HG02678 (cell line): ENCODE data around the gene ABCF1.
A peak's percentile ranks its signal among the peaks of the same experiment; 100 is the strongest.

Experiments used
- ATAC-seq: cut with Tn5 transposase; IDR thresholded peaks from one replicate; pipeline ENCODE4 v1.9.1; 2021; ENCODE audit warnings: mild to moderate bottlenecking, moderate library complexity; ENCODE audit not compliant: unreplicated experiment

ABCF1 gene

DNA sequence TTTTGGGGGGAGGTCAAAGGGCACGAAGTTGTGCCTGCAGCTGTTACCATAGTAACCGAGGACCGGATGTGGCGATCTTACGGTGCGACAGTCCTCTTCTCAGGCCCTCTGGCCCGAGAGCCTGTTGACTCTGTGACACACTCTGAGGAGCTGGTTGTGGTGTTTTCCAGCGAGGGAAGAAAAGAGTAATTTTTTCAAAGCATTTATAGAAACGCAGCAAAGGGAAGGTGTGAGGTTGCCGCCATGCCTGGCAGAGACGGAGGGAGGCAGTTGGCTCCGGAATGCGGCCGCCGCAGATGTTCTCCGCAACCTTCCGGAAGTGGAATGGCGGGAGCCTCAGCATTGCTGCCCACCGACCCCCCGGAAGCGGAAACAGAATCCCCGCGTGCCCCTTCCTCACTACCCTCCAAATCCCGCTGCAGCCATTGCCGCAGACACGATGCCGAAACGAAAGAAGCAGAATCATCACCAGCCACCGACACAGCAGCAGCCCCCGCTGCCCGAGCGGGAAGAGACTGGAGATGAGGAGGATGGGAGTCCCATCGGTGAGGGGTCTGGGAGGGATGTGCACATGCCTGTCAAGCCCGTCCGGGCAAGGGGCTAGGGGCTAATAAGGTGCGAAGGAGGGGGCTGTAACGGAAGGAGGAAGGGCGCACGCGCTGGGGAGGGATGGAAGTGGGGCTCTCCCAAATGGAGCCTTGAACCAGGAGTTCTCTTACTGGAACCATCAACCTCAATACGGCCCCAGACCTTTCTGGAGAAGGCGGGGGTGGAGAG, 14.1 kb upstream of the ABCF1 start, which contains the start of gene PRR3:
Gene PRR3, plus strand, starts transcription at position 390 of the 777 bp plus-strand sequence. Its CDS starts 50 bp downstream, at position 440.
- peak; percentile 61 for ATAC-seq

DNA sequence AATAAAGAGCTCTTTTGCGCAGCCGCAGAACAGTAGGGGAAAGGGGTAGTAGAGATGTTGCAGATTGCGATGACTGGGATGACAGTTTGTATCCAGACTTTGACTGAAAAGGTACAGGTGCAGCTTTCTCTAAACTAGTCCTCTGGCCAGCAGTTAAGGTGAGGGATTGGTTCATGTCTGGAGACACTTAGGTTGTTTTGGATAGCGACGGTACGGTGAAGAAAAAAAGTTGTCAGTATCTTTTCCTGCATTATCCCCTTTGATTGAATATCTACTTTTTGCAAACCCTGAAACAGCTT, 13.6 kb upstream of the ABCF1 start:
- no peak for ATAC-seq

DNA sequence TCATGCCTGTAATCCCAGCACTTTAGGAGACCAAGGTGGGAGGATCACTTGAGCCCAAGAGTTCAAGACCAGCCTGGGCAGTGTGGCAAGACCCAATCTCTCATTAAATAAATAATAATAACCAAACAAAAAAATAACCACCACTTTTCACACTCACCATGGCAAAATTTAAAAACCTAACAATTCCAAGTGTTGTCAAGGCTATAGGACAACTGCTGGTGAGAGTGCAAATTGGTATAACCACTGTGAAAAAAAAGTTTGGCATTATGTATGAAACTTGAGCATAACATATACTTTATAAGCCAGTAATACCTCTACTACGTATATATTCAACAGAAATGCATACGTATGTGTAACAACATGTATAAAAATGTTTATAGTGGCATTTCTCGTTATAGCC, 10.3 kb upstream of the ABCF1 start:
- no peak for ATAC-seq

DNA sequence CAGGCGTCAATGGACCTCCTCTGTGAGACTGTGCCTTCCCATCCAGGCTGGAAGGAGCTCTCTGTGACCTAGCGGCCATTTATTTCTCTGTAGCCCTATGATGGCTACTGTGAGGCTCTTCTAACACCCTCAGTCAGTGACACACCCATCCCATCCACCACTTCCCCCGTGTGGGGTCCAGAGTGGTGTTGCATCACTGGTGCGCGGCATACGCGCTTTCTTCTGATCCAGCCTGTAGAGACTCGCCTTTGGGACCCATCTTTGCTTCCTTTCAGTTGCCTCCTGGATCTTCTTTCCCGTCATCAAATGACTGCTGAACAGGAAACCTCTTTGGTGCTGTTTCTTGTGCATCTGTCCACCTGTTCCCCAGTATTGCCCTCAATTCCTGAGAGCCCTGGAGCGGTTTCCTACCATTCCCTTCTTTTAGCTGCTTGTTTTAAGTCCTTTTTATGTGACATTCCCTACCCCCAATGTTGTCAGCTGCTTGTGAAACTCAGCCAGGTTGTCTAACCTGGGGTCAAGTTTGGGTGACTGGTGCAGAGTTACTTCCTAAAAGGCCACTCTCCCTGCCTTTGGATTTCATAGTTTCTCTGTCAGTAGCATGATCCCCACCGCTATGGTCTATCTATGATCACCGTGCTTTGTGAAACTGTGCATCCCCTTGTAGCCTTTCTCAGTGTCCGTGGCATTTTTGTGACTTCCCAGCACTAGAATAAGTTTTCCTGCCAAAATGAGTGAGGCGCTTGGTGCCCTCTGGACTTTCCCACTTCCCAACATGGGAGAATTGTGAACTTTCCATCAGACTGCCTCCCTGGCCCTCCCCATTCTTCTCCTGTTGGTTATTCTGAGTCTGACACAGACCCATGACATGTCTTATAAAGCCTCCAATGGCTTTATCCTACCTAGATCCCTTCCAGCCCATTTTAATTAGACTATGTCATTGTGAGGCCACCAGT, 8.5 kb upstream of the ABCF1 start:
- no peak for ATAC-seq

DNA sequence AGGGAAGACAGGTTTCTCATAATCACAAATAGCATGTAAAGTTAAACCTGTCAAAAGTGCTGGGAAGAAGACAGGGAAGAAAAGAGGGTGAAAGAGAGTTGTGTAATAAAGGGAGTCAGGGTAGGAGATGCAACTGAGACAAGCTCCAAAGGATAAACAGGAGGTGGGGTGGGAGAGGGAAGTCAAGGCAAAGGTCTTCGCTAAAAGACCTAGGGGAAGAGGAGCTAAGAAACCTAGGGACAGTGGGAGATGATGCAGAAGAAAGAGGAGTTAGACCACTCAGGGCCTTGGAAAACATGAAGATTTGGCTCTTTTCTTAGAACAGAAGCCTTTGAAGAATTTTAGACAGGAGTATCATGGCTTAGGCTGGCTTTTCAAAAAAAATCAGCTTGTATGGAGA, 7.1 kb upstream of the ABCF1 start:
- ATAC-seq, result no peak

DNA sequence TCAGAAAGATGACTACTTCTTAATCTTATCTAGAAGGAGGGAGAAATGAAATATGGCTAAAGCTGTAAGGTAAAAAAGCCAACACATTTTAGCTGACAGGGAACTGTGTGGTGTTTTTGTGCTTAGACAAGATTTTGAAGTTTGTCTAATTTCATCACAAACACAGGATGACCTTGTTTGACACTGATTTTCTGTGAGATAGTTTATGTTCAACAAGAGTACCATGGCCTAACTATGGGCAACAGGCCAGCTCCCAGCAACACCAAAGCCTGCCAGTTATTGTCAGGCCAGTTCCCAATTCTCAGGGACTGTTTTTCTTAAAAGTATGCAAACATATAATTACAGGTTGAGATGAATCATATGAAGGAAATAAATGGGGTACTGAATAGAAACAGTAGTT, 5.5 kb upstream of the ABCF1 start:
- ATAC-seq, result no peak

DNA sequence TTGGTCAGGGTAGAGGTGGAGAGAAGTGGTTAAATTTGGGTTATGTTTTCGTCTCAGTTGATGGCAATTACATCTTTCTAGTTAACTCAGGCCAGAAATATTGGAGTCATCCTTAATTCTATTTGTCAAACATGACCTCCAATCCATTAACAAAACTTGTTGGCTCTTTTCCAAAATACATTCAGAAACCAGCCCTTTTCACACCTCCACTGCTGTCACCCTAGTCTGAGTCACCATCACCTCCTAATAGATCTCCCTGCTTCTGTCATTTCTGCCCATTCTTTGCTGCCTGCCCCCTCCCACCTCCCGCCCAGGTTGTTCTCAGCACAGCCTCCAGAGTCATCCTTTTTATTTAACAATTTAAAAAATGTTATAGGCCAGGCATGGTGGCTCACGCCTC, 3.0 kb upstream of the ABCF1 start:
- no peak for ATAC-seq

DNA sequence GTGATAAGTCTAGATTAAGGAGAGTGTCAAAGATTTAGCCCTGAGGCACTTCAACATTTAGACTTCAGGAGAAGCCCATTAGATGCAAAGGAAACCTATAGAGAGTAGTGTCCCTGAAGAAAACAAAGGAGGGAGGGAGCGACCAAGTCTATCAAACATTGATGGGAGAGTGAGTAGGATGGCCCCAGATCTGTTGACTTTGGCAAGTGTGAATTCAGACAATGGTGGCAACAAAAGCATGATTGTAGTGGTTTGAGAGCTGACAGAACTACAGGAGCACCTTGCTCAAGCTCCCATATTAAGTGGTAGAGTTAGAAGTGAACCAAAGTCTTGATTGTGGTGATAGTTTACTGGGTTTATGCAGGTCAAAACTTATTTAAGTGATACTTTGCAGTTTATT, 979 bp upstream of the ABCF1 start:
- ATAC-seq, result no peak

DNA sequence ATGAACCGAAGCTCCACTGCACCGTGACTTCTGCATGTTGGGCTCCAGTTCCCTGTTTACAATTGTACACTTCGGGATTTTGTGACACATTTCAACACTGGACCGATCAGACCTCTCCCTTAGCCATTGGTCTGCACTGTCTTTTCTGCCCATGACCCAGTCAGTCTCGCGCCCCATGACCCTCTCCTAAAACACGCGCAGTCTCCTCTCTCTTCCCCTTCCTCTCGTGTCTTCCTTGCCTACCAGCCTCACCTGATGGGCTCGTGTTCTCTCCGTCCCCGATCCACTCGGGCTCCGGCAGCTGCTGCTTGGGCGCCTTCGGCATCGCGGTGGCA, 535 bp upstream of the ABCF1 start:
- peak; percentile 7 for ATAC-seq

DNA sequence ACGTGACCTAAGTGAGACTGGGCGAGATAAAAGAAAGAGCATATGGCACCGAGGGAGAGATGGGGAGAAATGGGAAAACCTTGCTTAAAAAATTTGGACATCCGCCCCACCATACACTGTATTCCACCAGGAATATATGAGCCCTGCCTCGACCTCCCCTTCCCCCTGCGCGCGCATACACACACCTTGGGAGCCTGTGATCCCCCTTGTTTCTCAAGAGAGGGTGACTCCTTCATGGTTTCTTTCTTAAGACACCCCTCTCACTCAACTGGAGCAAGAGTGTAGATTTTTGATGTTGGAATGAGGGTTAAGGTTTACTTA, 480 bp downstream of the ABCF1 start:
- no peak for ATAC-seq

DNA sequence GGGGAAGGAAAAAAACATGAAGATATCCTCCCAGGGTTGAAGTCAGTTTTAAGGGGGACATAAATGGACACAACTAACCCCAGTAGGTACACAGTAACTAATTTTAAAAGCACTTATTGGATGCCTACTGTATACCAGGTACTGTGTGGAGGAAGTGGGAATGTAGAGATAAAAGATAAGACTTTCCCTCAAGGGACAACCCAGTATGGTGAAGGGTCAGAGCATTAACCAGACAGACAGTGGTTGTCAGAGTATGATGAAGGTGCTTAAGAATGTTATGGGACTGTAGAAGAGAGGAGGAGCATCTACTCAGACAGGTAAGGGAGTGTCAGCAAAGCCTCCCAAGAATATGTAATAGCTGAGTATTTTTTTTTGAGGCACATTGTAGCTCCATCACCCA, 906 bp downstream of the ABCF1 start:
- ATAC-seq, result no peak

DNA sequence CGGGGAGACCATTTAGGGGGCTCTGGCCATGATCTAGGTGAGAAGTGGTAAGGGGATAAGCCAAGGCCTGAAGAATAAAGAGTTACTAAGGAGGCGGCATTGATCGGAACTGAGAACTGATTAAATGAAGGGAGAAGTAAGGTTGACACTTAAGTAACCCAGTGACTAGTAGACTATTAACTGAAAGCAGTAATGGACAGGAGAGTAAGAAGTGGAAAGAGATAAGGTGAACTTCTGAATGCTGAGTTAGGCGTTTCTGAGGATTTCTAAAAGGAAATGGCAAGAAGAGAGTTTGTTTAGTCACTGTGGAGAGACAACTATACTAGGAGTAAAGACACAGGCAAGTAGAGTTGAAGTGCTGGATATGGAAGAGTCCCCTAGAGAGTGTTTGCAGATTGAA, 1.9 kb downstream of the ABCF1 start:
- ATAC-seq, result no peak

DNA sequence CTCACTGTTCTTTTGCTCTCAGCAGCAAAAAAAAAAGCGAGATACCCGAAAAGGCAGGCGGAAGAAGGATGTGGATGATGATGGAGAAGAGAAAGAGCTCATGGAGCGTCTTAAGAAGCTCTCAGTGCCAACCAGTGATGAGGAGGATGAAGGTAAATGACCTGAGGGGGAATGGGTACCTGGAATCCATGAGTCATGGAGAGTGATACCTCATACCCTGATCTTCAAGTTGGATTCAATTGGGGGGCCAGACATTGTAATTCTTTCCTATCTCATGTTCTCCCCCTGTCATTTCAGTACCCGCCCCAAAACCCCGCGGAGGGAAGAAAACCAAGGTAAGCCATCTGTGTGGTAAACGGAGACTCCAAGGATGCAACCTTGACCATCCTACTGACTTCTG, 6.8 kb downstream of the ABCF1 start:
- no peak for ATAC-seq

DNA sequence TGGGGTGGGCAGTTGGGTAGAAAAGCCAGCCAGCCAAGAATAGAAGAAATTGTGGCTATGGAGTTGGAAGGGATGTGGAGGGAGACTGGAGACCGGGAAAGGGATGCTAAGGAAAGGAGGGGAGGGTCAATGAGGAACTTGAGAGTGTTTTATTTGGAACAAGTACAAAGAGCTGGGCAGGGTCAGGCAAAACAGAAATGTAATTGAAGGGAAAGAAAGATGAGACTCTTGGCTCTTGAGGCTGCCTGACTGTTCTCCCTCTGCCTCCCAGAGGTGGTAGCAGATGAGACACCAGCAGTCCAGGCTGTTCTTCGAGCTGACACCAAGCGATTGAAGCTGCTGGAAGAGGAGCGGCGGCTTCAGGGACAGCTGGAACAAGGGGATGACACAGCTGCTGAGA, 12.7 kb downstream of the ABCF1 start:
- no peak for ATAC-seq

DNA sequence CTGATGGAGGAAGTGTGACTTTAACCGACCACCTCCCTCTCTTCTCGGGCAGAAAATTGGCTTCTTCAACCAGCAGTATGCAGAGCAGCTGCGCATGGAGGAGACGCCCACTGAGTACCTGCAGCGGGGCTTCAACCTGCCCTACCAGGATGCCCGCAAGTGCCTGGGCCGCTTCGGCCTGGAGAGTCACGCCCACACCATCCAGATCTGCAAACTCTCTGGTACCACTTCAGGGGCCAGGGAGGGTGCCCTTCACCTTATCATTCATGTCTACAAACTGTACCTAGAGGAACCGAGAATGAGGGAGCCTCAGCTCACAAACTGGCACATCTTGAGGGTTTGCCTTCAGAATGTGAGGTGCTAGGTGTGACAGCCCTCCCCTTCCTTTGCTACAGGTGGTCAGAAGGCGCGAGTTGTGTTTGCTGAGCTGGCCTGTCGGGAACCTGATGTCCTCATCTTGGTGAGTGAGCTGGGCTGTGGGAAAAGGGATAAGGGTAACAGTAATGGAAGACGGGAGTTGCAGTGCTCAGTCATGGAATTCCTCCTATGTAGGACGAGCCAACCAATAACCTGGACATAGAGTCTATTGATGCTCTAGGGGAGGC, 18.6 kb downstream of the ABCF1 start:
- no peak for ATAC-seq

DNA sequence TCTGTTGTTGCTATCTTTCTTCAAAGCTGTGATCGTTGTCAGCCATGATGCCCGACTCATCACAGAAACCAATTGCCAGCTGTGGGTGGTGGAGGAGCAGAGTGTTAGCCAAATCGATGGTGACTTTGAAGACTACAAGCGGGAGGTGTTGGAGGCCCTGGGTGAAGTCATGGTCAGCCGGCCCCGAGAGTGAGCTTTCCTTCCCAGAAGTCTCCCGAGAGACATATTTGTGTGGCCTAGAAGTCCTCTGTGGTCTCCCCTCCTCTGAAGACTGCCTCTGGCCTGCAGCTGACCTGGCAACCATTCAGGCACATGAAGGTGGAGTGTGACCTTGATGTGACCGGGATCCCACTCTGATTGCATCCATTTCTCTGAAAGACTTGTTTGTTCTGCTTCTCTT, 19.3 kb downstream of the ABCF1 start:
- ATAC-seq, result no peak

DNA sequence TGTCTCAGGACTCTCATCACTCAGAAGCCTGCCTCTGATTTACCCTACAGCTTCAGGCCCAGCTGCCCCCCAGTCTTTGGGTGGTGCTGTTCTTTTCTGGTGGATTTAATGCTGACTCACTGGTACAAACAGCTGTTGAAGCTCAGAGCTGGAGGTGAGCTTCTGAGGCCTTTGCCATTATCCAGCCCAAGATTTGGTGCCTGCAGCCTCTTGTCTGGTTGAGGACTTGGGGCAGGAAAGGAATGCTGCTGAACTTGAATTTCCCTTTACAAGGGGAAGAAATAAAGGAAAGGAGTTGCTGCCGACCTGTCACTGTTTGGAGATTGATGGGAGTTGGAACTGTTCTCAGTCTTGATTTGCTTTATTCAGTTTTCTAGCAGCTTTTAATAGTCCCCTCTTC, 19.8 kb downstream of the ABCF1 start:
- ATAC-seq, result no peak

DNA sequence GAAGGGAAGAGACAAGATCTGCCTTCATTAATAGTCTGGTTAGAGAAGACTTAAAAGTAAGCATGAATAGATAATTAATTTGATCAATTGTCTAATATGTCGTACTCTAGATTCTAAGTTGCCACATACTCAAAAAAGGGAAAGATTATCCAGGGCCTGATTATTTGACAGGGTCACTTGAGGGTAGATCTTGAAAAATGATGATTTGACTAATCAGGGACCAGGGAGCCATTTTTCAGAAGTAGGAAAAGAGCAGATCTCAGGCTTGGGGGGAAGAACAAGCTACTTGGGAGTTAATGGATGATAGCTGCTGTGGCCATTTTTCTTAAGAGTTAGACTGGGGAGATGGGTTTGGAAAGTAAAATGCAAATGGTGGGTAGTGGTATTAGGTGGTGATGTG, 21.0 kb downstream of the ABCF1 start:
- ATAC-seq, result no peak

DNA sequence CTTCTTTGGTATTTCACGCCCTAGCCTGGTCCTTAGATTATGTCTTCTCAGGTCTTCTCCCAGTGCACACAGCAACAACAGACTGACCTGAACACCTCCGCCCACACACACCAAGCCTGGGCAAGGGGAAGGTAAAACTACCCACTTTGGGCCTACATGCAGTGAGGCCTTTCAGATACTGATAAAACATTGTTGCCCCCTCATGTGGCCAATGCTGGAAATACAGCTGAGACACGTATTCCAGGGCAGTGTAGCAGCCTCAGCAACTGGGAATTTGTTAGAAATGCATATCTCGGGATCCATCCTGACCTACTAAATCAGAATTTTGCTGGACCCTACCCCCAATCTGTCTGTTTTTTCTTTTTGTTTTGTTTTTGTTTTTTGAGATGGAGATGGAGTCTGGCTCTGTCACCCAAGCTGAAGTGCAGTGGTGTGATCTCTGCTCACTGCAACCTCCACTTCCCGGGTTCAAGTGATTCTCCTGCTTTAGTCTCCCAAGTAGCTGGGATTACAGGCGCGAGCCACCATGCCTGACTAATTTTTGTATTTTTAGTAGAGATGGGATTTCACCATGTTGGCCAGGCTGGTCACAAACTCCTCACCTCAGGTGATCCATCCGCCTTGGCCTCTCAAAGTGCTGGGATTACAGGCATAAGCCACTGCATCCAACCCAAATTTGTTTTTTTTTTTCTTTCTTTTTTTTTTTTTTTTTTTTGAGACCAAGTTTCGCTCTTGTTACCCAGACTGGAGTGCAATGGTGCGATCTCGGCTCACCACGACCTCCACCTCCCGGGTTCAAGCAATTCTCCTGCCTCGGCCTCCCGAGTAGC, 26.3 kb downstream of the ABCF1 start:
- peak; percentile 56 for ATAC-seq

DNA sequence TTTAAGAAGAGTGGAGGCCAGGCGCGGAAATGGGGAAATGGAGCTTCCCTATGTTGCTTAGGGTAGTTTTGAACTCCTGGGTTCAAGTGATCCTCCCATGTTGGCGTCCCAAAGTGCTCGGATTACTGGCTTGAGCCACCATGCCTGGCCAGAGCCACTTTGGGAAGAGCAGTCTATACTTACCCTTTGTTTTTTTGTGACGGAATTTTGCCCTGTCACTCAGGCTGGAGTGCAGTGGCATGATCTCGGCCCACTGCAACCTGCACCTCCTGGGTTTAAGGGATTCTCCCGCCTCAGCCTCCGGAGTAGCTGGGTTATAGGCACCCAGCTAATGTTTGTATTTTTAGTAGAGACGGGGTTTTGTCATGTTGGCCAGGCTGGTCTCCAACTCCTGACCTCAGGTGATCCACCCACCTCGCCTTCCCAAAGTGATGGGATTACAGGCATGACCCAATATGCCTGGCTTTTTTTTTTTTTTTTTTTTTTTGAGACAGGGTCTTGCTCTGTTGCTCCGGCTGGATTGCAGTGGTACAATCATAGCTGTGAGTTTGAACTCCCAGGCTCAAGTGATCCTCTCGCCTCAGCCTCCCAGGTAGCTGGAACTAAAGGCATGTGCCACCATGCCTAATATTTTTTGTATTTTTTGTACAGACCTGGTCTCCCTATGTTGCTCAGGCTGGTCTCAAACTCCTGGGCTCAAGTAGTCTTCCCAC, 27.8 kb downstream of the ABCF1 start:
- ATAC-seq, result no peak
